ENCODE data around the gene NPY2R.

GRCh38 chr4:155161357-155161756 is 47.1 kb upstream of the NPY2R start:
- TF ChIP-seq SNAI2 (CRISPR knock-in tag; IDR thresholded peaks at IDR 0.05) (no peak), CSDC2 (CRISPR knock-in tag; IDR thresholded peaks at IDR 0.05) (no peak), RARB (CRISPR knock-in tag; IDR thresholded peaks at IDR 0.05) (no peak), TOX (CRISPR knock-in tag; IDR thresholded peaks at IDR 0.05; ENCODE audit: borderline replicate concordance) (no peak), ZFP3 (CRISPR knock-in tag; IDR thresholded peaks at IDR 0.05) (no peak), ZNF565 (CRISPR knock-in tag; conservative IDR thresholded peaks at IDR 0.05; ENCODE audit: low read depth) (no peak), TSHZ2 (CRISPR knock-in tag; IDR thresholded peaks at IDR 0.05) (no peak), CSRNP3 (CRISPR knock-in tag; IDR thresholded peaks at IDR 0.05) (no peak), ESRRG (CRISPR knock-in tag; IDR thresholded peaks at IDR 0.05) (no peak), ZFP30 (CRISPR knock-in tag; IDR thresholded peaks at IDR 0.05) (no peak), TCF4 (CRISPR knock-in tag; IDR thresholded peaks at IDR 0.05; ENCODE audit: borderline replicate concordance) (no peak)
- TF ChIP-seq, protein P1, sequence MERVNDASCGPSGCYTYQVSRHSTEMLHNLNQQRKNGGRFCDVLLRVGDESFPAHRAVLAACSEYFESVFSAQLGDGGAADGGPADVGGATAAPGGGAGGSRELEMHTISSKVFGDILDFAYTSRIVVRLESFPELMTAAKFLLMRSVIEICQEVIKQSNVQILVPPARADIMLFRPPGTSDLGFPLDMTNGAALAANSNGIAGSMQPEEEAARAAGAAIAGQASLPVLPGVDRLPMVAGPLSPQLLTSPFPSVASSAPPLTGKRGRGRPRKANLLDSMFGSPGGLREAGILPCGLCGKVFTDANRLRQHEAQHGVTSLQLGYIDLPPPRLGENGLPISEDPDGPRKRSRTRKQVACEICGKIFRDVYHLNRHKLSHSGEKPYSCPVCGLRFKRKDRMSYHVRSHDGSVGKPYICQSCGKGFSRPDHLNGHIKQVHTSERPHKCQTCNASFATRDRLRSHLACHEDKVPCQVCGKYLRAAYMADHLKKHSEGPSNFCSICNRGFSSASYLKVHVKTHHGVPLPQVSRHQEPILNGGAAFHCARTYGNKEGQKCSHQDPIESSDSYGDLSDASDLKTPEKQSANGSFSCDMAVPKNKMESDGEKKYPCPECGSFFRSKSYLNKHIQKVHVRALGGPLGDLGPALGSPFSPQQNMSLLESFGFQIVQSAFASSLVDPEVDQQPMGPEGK (CRISPR knock-in tag; IDR thresholded peaks at IDR 0.05; ENCODE audit: borderline replicate concordance) = no peak

All from SK-N-SH treated with all-trans-retinoic acid at 6 μM for 48 hours (cell line).